ENCODE measurements around the gene PKP4.

Gene PKP4

DNA sequence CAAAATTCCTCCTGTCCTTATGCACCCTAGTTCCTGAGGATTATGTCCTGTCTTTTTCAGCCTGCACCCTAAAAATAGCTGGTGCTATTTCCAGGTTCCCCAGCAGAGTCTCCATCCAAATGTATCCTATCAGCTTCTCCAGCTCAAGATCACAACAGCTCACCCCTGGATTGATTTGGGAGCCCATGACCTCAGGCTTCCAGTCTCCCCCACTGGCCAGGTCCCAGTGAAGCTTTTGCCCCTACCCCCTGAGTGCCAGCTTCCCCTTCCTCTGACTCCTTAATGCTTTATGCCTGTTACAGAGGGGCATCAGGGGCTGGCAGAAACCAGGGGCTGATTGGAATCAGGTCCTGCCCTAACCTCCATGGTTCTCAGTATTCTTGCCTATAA lies 261.4 kb downstream of the PKP4 start:
- no peak for TF ChIP-seq POLR2A (IDR thresholded peaks at IDR 0.05; ENCODE audit: extremely low read depth, insufficient read length)
- TF ChIP-seq, protein P1, sequence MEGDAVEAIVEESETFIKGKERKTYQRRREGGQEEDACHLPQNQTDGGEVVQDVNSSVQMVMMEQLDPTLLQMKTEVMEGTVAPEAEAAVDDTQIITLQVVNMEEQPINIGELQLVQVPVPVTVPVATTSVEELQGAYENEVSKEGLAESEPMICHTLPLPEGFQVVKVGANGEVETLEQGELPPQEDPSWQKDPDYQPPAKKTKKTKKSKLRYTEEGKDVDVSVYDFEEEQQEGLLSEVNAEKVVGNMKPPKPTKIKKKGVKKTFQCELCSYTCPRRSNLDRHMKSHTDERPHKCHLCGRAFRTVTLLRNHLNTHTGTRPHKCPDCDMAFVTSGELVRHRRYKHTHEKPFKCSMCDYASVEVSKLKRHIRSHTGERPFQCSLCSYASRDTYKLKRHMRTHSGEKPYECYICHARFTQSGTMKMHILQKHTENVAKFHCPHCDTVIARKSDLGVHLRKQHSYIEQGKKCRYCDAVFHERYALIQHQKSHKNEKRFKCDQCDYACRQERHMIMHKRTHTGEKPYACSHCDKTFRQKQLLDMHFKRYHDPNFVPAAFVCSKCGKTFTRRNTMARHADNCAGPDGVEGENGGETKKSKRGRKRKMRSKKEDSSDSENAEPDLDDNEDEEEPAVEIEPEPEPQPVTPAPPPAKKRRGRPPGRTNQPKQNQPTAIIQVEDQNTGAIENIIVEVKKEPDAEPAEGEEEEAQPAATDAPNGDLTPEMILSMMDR (IDR thresholded peaks at IDR 0.05; ENCODE audit: low read depth, low read length): no peak
- no peak for TF ChIP-seq MAX (IDR thresholded peaks at IDR 0.05; ENCODE audit: low read depth, low read length)
- no peak for TF ChIP-seq MYC (IDR thresholded peaks at IDR 0.05; ENCODE audit: low read depth, low read length)
- H3K4me3 ChIP-seq (ENCODE audit: low read depth, low read length): no peak overlapping the region
- no peak for DNase-seq (ENCODE audit: low read depth)

DNA sequence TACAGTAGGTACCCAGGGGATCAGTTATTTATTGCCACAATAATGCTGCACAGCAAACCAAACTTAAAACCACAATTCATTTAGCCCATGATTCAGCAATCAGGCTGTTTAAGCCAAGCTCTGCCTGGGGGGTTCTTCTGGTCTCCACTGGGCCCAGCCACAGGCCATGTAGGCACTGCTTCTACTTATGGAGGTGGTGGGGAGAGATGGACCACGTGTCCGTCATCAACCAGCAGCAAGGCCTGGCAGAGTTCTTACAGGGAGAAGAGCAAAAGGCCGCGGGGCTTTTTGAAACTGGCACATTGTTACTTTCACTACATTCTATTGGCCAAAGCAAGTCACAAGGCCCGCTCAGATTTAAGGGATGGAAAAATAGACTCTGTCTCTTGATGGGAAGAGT lies 262.1 kb downstream of the PKP4 start:
- peak; percentile 9 for DNase-seq (ENCODE audit: low read depth)
- TF ChIP-seq POLR2A (IDR thresholded peaks at IDR 0.05; ENCODE audit: extremely low read depth, insufficient read length) (no peak), MAX (IDR thresholded peaks at IDR 0.05; ENCODE audit: low read depth, low read length) (no peak), MYC (IDR thresholded peaks at IDR 0.05; ENCODE audit: low read depth, low read length) (no peak)
- TF ChIP-seq, protein P1 (IDR thresholded peaks at IDR 0.05; ENCODE audit: low read depth, low read length): no peak
- no peak overlapping the region for H3K4me3 ChIP-seq (ENCODE audit: low read depth, low read length)

DNA sequence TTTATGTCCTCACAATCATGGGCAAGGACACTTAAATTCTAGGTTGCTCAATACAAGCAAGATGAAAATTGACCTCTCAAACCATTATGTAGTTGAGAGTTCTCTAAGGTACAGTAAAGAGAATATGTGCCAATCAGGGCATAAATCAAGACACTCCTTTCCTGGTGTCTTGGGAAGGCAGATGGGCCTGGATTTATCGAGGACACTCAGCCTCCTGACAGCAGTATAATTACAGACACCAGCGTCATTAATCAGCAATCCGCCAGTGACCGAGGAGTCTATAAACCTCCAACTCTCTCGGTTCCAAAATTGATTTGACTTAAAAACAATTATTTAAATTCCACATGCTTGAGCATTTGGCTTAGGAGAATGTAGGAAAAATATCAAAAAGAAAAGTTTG lies 262.7 kb downstream of the PKP4 start:
- H3K4me3 ChIP-seq (ENCODE audit: low read depth, low read length): no peak overlapping the region
- DNase-seq (ENCODE audit: low read depth): no peak
- TF ChIP-seq MAX (IDR thresholded peaks at IDR 0.05; ENCODE audit: low read depth, low read length) (no peak), MYC (IDR thresholded peaks at IDR 0.05; ENCODE audit: low read depth, low read length) (no peak), POLR2A (IDR thresholded peaks at IDR 0.05; ENCODE audit: extremely low read depth, insufficient read length) (no peak)
- TF ChIP-seq, protein P1 (IDR thresholded peaks at IDR 0.05; ENCODE audit: low read depth, low read length): no peak

GRCh38 chr2:158722266-158723105 lies 265.7 kb downstream of the PKP4 start:
- DNase-seq (ENCODE audit: low read depth): no peak
- no peak overlapping the region for H3K4me3 ChIP-seq (ENCODE audit: low read depth, low read length)
- TF ChIP-seq MAX (IDR thresholded peaks at IDR 0.05; ENCODE audit: low read depth, low read length): no peak
- TF ChIP-seq, protein P1 (IDR thresholded peaks at IDR 0.05; ENCODE audit: low read depth, low read length): no peak
- TF ChIP-seq POLR2A (IDR thresholded peaks at IDR 0.05; ENCODE audit: extremely low read depth, insufficient read length): no peak
- TF ChIP-seq MYC (IDR thresholded peaks at IDR 0.05; ENCODE audit: low read depth, low read length): no peak

- H3K4me3 ChIP-seq (ENCODE audit: low read depth, low read length): no peak overlapping the region
- TF ChIP-seq MAX (IDR thresholded peaks at IDR 0.05; ENCODE audit: low read depth, low read length) (no peak), MYC (IDR thresholded peaks at IDR 0.05; ENCODE audit: low read depth, low read length) (no peak), POLR2A (IDR thresholded peaks at IDR 0.05; ENCODE audit: extremely low read depth, insufficient read length) (no peak)
- TF ChIP-seq, protein P1 (IDR thresholded peaks at IDR 0.05; ENCODE audit: low read depth, low read length): no peak
- no peak for DNase-seq (ENCODE audit: low read depth)
Measured at GRCh38 chr2:158723181-158723838, 266.6 kb downstream of the PKP4 start.
